GM18868 (cell line): ENCODE data around the gene NLRP10.

Experiments
- ATAC-seq: cut with Tn5 transposase; IDR thresholded peaks from one replicate; pipeline ENCODE4 v1.9.1; 2021; ENCODE audit warnings: mild to moderate bottlenecking, moderate library complexity; ENCODE audit not compliant: unreplicated experiment

NLRP10 gene

DNA sequence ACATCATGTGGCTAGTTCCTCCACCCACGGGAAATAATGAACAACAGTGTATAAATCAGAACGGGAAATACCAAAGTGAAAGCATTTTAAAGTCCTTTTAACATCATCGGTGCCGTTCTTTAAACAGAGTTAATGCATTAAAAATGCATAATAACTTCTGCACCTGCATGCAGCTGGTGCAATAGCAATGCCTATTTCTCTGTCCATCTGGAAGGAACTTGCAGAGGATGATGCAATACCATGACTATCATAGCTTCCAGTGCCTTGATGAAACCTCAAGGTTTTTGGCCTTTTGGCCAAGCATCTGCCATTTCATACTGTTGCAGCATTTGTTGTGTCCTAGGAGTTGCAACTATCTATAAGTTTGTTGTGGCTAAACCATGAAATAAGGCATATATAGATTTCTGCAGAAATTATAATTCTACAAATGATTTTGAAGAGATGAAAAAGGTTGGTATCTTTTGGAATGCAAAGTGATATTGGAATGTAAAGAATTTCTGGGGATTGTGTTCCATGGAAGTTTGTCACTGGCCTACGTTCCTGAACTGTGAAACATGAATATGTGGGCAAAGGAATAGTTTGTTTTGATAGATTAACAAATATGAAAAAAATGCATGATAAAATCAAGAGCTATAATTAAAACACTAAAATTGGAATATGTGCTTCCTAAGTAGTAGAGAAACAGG, 12.1 kb upstream of the NLRP10 start:
- ATAC-seq: no peak

DNA sequence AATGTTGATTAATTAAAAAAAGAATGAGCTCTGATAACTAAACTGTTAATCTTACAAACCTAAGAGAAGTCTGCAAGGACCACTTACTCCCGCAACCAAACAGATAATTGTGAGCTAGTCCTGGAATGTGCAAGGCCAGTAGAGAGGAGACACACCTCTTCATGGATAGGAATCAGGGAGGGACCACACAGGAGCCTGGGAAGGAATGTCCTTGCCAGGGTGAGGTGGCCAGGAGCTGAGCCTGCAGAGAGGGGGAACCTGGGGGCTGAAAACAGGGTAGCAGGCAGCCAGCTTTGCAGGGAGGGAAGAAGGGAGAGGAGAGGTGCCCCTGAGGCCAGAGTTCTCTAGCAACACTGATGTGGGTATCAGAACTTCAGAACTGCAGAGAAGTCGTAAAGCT, 9.4 kb upstream of the NLRP10 start:
- ATAC-seq: no peak

DNA sequence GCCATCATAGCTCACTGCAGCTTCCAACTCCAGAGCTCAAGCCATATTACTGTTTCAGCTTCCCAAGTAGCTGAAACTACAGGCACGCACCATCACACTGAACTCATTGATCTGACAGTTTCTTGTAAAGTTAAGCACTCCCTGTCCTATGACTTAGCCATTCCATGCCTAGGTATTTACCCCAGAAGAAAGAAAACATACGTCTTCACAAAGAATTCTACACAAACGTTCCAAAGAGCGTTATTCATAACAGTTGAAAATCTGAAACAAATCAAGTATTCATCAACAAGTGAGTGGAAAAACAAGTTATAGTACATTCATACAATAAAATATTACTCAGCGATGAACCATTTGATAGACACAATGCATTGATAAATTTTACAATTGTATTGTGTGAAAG, 7.8 kb upstream of the NLRP10 start:
- ATAC-seq: no peak

DNA sequence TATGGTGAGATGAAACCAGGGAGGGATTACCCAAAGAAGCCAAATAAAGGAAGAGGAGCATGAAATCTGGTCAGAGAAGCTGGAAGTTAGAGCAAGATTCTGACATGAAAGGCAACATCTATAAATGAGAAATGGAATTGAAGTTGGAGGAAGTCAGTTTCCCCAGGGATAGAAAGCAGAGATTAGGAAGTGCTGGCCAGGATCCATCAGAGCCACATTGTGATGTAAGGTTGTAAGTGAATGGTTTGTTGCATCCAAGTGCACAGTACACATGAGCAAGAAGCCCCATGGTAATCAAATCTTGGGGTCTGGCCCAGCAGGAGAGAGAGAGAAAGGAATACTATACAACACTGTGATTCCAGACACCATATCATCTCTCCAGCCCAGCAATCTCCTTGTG, 6.6 kb upstream of the NLRP10 start:
- no peak for ATAC-seq

DNA sequence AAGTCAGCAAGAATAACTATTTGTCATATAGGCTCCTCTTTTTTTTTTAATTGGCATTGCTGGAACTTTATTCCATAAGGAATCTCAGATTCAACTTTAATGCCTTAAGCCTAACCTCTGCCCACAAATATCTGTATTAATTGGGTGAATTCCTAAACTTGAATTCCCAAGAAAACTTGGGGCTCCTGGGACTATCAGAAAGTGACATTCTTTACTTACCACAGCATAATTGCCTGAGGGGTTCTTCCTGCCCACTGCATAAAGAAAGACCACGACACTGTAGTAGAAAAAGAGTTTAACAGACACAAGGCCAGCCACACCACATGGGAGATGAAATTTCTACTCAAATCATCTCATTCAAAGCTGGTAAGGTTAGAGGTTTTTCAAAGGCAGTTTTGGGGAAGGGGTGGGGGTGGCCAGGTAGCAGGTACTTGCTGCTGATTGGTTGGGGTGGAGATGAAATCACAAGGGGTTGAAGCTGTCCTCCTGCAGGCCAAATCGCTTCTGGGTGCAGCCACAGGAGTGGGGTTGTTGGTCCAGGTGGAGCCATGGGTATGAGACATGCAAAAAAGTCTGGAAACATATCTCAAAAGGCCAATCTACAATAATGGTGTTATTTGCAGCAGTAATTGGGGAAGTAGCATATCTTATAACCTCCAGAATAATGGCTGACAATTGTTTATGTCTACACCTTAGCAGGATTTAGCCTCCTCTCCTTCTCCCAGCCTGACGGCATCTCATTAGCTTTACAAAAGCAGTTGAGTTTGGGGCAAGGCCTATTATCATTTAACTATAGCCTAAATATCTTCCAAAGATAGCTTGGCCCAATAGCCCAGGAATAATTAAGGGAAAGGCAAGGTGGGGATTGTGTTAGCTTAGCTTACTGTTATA, 4.8 kb upstream of the NLRP10 start:
- no peak for ATAC-seq

DNA sequence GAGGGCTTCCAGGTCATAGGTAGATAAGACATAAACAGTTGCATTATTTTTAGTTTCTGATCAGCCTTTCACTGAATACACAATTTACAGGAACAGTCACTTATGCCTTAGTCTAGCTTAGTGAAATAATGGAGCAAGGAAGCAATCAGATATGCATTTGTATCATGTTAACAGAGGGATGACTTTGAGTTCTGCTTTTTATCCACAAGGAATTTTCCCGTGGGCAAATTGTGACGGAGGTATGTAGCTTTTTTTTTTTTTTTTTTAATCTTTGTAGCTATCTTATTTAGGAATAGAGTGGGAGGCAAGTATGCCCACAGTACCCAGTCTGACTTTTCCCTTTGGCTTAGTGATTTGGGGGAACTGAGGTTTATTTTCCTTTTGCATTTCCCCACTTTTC, 3.4 kb upstream of the NLRP10 start:
- no peak for ATAC-seq

DNA sequence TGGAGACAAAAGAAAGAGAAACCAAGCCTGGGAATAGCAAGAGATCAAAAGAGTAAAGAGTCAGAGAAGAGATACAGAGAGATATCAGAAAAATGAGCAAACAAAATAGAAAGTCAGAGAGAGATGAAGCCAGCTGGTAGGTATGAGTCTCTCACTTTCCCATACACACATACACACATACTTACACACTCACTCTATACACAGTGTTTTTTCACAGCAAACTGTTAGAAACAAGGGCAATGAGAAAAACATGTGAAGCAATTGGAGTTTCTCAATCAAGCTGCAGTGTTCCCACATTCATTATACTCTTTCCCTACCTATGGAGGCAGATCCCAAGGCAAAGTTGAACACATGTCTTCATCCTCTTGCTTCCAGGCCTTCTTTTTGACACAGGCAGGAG, 2.6 kb upstream of the NLRP10 start:
- no peak for ATAC-seq

DNA sequence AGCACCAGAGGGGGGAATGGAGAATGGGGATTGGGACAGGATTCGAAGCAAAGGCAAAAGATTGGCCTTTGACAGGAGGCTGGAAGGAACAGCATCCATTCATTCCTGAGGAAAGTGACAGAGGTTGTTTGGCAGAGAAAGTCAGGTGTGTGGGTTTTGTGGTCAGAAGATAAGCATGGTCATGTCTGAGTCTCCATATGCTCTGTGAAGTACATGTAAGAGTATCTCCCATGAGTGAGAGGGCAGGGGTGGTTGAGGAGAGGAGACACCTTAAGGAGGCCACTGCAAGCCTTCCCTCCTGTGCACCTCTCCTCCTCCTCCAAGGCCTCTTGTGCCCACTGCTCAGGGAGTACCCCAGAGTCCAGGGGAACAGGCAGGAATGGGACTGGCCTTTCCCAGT, 1.9 kb upstream of the NLRP10 start:
- ATAC-seq: no peak

DNA sequence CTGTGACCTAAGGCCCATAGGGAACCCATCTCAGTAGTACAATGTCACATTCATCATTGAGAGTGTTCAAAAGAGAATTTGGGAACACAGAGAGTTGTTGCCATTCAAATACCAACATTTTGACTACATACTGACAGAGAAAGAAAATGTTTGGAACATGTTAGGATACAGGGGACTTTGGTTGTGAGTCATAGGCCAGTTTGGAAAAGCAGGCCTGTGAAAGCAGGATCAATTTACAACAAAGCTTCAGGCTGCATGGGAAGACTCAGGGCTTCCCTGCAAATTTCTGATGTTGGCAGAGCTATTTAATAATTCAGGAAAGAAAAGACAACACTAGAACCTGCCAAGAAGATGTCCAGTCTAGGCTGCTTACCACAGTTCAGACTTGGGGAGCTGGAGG, 374 bp downstream of the NLRP10 start:
- no peak for ATAC-seq

DNA sequence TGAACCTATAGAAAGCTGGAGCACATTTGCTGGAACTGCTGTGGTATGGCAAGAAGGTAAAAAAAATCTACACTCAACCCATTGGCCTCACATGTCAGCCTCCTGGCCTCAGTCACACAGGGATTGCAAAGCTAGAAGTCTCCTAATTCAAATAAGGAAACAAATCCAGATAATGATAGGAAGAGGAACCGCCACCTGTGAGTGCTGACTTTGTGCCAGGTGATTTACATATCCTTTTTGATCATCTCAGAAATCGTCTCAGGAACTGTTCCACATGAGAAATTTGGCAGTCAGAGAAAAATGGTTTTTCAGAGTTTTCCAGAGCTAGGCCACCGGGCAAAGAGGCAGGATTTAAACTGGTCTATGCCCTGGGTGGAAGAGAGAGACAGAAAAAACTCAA, 986 bp downstream of the NLRP10 start:
- no peak for ATAC-seq

DNA sequence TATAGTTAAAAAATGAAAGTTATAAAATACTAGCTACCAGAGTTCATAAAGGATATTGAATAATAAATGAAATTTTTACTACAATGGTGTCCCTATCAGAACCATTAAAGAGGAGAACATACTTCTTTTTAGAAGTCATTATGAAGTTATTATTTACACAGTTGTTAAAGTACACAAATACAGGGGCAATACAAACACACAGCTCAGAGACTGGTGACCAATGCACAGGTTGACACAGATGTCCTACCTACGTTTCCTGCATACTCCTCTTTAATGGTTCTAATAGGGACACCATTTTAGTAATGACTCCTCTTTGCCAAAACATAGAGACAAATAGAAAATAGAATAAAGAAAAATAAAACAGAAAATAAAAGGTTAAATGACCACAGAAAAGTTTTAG, 10.1 kb downstream of the NLRP10 start:
- no peak for ATAC-seq

DNA sequence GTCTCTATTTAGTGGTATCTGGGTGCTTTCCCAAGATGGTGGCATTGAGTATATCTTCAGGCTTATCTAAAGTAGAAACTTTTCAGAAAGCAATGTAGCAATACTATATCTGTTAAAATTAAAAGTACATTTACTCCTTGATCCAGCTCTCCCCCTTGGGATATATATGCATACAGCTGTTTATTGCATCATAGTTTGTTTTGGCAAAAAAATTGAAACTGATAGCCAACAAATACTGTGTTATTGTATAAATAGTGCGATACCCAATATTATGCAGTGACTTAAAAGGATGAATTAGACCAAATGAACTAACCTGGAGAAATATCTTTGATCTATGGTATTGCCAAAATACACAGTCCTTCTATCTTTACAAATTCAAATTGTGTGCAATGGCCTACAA, 15.3 kb downstream of the NLRP10 start:
- no peak for ATAC-seq

DNA sequence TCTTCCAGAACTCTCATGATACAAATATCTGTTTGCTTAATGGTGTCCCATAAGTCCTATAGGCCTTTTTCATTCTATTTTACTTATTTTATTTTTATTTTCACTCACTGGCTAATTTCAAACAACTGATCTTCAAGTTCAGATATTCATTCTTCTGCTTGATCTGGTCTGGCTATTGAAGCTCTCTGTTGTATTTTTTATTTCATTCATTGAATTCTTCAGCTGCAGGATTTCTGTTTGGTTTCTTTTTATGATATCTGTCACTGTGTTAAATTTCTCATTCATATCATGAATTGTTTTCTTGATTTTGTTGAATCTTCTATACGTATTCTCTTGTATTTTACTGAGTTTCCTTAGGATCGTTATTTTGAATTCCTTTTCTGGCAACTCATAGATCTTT, 21.1 kb downstream of the NLRP10 start:
- no peak for ATAC-seq

DNA sequence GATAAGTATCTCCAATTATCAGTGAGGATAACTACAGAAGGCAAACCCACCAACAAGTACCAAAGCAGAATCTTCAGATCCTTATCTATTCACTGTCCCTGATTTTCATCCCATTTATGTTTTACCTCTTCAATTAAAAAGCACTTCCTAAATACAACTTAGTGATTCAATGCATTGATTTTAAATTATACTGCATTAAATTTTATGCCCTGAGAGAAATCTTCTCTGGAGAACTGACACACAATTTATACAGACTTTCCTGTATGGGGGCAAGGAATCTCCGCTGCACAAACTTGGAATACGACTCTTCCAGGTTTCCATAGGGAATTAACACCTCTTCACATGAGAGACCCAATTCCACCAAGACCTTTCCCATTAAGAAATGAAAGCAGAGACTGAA, 23.6 kb downstream of the NLRP10 start, which contains the start of gene OR10A3:
TSS of gene OR10A3 (minus strand) at position 101 of the 400 bp plus-strand sequence. CDS start 2,188 bp downstream, outside the sequence.
- no peak for ATAC-seq

DNA sequence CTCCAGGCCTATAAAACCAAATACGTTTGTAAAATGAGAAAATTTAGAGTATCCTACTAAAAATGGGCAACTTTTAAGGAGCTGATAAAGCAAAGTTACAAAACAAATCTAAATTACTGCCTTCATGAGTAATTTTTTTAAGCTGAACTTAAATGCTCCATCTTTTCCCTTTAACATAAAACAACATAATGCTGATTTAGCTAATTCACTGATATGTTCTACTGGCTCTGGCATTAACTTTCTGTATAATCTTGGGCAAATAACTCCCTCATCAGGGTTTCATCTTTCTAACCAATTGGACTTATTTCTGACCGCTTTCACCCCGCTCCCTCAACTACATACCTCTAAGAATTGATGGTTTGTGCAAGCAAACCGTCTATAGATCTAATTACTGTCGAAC, 24.1 kb downstream of the NLRP10 start:
- no peak for ATAC-seq

DNA sequence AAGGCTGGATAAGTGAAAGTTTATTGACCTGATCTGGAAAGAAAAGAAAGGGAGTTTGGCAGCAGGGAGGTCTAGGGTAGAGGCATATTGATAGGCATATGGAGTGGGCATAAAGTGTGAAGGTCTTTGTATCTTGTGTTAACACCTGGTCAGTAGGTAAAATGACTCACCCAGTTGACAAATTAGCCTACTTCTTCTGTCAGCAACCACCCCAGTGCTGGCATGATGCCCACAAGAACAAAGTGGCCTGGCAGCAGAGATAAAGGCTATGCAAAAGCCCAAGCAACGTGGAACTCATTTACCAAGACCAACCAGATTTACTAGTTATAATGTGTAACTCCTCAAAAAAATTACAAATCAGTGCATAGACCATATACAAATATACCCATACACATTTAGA, 28.6 kb downstream of the NLRP10 start:
- ATAC-seq: no peak

DNA sequence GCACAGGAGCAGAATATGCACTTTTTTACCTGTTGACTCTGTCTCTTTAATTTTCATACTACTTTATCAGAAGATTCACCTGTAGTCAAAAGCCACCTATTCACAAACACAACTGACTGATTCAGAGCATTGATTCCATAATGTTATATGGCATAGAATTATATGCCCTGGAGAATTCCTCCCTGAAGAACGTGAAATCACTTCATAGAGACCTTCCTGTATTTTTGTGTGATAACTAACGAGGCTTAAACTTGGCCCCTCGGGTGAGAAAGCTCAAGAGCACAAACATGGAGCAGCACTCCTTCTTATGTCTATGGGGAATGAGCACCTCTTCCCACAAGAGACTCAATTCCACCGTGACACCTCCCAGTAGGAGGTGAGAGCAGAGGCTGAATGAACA, 34.1 kb downstream of the NLRP10 start, which contains the start of gene OR10A6:
TSS of gene OR10A6 (minus strand) at position 101 of the 400 bp plus-strand sequence. CDS start 2,606 bp downstream, outside the sequence.
- ATAC-seq: no peak

DNA sequence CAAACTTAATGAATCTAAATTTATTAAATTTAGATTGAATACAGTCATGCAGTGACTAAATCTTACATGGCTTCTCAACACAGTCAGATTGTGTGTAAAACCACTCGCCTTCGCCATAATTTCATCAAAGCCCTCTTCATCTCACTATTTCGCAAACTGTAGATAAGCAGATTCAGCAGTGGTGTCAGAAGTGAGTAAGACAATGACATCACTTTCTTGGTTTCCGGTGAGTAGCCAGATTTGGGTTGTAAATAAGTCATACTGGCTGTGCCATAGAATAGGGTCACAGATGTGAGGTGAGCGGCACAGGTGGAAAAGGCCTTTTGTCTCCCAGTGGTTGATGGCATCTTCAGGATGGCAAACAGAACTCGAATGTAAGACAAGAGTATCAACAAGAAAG, 37.6 kb downstream of the NLRP10 start:
- no peak for ATAC-seq

DNA sequence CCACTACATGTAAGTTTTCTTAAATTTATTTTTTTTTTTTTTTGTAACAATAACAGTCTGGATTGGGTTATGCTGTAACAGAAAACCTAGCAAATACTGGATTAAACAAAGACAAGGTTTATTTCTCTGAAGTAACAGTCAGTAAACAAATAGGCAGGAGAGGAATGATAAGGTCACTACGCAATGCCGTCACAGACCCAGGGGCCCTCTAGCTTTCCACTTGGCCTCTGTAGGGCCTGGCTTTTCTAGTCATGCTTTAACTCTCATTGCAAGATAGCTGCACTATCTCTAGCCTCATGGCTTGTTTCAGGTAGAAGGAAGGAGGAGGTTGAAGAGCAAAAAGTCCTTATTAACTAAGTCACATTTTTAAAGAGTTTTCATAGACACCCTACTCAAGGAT, 40.7 kb downstream of the NLRP10 start:
- ATAC-seq: no peak

DNA sequence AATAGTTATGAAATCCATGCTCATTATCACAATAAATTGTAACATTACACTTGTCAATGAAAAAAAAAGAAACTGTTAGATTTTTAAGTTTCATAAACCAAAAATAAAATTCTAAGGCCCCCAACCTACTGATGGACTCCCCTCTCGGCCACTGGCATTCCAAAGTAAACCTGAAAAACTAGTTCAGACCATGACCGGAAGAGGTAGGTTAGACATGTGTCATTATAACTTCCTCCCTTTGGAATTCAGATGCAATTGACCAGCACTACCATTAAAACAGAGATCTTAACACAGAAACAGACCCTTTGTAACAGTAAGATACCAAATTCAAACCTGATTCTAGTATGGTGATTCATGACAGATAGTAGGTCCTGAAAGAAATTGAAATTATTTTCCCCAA, 47.1 kb downstream of the NLRP10 start:
- no peak for ATAC-seq
